SH-SY5Y (cell line): Measurements from ENCODE around the gene INO80C.

Experiments used
- GATA2 ChIP-seq: IDR thresholded peaks from 2 replicates; pipeline ENCODE4 v1.6.1; 2011; ENCODE audit warnings: mild to moderate bottlenecking, low read depth, low read length
- GATA3 ChIP-seq: IDR thresholded peaks from 2 replicates; pipeline ENCODE4 v1.6.1; 2011; ENCODE audit warnings: low read depth, mild to moderate bottlenecking, low read length, moderate library complexity

DNA sequence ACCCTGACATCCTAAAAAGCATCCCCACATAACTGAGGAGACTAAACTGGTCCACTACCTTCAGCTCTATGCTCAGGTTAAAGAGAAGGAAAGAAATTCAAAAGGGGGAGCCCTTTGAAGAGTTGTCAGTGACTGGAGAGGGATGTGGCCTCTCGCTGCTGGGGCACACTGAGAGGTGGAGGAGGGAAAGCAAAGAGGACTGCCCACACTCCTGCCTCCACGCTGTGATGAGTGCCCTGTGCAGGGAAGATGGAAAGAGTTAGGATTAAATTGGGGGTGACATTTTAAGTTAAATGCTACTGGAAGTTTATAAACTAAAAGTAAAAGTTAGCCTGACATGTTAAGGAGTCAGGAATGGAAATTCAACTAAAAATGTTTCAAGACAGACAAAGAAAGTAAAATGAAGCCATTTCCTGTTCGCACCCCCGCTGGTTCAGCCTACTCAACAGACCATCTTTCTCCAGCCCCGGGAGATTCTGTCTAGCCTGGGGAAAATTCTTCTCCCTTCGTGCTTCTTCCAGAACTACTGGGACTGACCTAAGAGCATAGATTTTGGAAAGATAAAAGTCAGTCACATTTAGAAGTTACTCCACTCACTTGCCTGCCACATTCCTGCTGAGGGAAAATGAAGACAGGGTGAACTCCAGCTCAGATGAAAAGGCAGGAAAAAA is 17.8 kb upstream of the INO80C start:
- no peak for TF ChIP-seq GATA2
- no peak for TF ChIP-seq GATA3
